22Rv1 (cell line): Measurements from ENCODE around the gene ATG2B.

Experiments
- CTCF ChIP-seq: fragments of 450-650 bp; IDR thresholded peaks from 2 replicates; pipeline ENCODE4 v1.5.1; 2017; ENCODE audit warnings: mild to moderate bottlenecking
- ZFX ChIP-seq: fragments of 450-650 bp; IDR thresholded peaks from 2 replicates; pipeline ENCODE4 v1.6.1; 2017; ENCODE audit warnings: antibody characterized with exemption, borderline replicate concordance

- TF ChIP-seq CTCF (no peak), ZFX (no peak)
Observed at GRCh38 chr14:96398432-96398831, 35.3 kb upstream of the ATG2B start.
